Dermis microvascular lymphatic vessel endothelial cell (primary cell): Measurements from ENCODE around the gene BRICD5. TPM values are rescaled to one million over a fixed set of nuclear protein-coding genes. Genes with fewer than 3 reads are reported as not detected.
"Not testable (repeated sequence)": the region's sequence is repeated elsewhere in the genome, so short reads cannot be mapped to it uniquely, and the experiment has no call there.

ENCODE experiments used
- DNase-seq, 2 donors: peaks; one replicate each; pipeline versions ENCODE4 v3.0.0 to v3.0.0-alpha.2; 2010; ENCODE audit warnings: low read depth in 2 of 2
- total RNA-seq: library from RNA; depleted of rRNA; stranded (reverse); fragments of >200 nt; gene quantifications from 2 replicates; pipeline ENCODE4 v1.2.1, GENCODE V29; 2014

Gene BRICD5
- total RNA-seq, 1 donor from 2014 or later, result 1.7 TPM

- peak; percentile 98 to 100 for DNase-seq
These were observed 12.7 kb upstream of the BRICD5 start, which contains the start of gene E4F1 for GRCh38 chr16:2223221-2223941. TSS of gene E4F1 (plus strand) at chr16:2223591. CDS start at chr16:2223614, 23 bp downstream.

DNA sequence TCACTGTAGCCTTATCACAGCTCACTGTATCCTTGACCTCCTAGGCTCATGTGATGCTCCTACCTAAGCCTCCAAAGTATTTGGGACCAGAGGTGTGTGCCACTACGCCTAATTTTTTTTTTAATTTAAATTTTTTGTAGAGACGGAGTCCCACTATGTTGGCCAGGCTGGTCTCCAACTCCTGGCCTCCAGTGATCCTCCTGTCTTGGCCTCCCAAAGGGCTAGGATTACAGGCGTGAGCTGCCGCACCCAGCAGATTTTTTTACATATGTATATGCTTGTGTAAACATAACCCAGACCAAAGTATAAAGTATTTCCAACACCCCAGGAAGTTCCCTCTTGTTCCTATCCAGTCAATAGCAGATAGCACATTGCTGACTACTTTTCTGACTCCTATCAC lies 5.7 kb upstream of the BRICD5 start:
- DNase-seq, result no peak

- DNase-seq, result no peak
These were observed 4.0 kb upstream of the BRICD5 start, which contains the start of gene PGP for GRCh38 chr16:2214719-2214968. TSS of gene PGP (minus strand) at chr16:2214840. CDS start at chr16:2214777, 63 bp downstream.

- DNase-seq, result peak in 1 of 2 donors; percentile 29
These were observed 3.4 kb upstream of the BRICD5 start for GRCh38 chr16:2213817-2214718.

DNA sequence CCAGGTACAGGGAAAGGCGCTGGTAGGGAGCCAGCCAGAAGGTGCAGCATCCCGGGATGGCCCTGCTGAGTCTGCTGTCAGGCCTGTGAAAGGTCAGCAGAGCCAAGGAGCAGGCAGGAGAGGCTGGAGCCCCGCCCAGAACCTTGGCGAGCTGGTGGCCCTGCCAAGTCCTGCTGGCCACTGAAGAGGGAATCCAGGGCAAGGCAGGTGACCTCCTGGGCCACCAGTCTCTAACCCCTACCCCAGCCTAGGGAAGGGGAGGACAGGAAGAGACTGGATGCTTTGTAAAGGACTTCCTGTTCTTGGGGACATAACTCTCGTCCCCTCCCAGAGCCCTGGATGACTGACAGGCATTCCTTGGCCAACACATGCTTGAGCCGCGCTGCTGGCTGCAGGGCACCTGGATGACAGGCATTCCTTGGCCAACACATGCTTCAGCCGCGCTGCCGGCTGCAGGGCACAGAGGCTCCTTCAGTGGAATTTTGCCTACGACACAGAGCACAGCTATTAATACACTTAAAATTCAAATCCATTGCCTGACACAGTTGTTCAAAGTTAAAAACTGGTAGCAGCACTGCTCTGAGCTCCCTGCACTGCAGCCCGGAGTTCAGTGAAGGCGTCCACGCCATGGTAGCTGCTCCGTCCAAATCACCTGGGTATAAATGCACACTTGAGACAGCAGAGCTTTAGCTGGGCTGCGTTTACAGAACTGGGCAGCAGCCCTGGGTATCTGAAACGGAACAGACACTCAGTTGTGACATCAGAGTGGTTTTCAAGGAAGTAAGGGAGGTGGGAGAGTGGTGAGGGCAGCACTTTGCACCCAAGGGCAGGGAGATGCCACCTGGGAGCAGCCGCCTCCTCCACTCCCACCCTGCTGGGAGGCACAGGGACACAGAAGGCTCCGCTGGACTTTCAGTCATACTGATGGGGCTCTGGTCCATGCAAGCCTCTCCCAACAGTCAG lies 2.0 kb upstream of the BRICD5 start:
- DNase-seq, result no peak

GRCh38 chr16:2211923-2212347 lies 1.3 kb upstream of the BRICD5 start:
- no peak for DNase-seq

DNA sequence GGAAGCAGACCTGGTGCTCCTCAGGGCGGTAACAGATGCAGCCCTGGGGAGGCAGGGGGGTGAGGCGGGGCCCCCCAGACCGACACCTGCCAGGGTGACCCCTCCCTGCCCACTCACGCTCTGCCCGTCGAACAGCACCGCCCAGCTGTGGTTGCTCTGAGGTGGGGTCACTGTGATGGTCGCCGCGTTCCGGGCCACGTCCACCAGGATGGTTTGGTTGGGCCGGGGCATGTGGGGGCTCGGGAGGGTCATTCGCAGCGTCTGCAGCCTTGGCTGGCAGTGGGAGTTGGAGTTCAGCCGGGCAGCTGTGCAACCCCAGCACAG lies 692 bp downstream of the BRICD5 start:
- no peak for DNase-seq

- DNase-seq, result no peak
These were observed 1.2 kb downstream of the BRICD5 start for GRCh38 chr16:2209258-2210008.

GRCh38 chr16:2208772-2209171 lies 1.9 kb downstream of the BRICD5 start:
- no peak for DNase-seq

GRCh38 chr16:2208308-2208707 lies 2.4 kb downstream of the BRICD5 start:
- no peak for DNase-seq

- no peak for DNase-seq
These were observed 2.8 kb downstream of the BRICD5 start for GRCh38 chr16:2207872-2208271.

DNA sequence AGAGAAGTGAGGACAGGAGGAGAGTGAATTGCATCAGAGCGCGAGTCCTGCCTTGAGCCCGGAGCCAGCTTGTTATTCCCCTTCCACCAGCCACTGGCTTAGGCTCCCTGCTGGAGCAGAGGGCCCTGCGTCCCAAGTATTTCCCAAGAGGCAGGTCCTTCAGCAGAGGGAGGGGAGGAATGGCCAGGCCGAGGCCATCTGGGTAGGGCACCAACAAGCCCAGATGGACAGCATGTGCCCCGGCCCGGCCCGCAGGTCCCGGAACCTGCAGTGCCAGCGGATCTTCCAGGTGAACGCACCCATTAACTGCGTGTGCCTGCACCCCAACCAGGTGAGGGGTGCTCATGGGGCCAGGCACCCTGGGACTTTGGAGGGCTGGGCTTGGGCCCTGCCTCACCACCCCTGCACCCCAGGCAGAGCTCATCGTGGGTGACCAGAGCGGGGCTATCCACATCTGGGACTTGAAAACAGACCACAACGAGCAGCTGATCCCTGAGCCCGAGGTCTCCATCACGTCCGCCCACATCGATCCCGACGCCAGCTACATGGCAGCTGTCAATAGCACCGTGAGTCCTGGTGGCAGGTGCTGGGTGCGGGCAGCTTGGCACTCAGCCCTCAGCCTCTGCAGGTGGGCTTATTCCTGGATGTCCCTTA lies 3.8 kb downstream of the BRICD5 start:
- no peak for DNase-seq

DNA sequence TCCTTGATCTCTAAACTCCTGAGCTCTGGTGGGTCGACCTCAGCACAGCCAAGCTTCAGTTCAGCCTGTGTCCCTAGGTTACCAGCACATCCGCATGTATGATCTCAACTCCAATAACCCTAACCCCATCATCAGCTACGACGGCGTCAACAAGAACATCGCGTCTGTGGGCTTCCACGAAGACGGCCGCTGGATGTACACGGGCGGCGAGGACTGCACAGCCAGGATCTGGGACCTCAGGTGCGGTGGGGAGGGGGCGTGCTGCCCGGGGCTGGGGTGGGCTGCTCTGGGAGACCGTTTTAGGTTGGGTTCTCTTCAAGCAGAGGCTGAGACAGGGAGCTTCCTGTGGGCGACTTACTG lies 4.3 kb downstream of the BRICD5 start:
- no peak for DNase-seq

DNA sequence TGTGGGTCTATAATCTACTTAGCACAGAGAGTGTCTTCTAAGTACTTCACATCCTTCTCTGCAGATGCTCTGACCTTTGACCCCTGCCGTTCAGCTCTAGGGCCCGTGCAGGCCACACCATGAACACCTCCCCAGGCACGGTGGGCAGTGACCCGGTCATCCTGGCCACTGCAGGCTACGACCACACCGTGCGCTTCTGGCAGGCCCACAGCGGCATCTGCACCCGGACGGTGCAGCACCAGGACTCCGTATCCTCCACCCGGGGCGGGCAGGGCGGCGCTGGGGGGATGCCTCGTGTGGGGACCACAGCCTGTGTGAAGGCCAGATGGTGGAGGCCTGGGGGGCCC lies 4.7 kb downstream of the BRICD5 start:
- no peak for DNase-seq

GRCh38 chr16:2205104-2205966 lies 5.3 kb downstream of the BRICD5 start, which contains the start of gene MLST8:
TSS of gene MLST8 (plus strand) at chr16:2205454. CDS start at chr16:2206086, 632 bp downstream.
- DNase-seq, result peak; percentile 64 to 88

DNA sequence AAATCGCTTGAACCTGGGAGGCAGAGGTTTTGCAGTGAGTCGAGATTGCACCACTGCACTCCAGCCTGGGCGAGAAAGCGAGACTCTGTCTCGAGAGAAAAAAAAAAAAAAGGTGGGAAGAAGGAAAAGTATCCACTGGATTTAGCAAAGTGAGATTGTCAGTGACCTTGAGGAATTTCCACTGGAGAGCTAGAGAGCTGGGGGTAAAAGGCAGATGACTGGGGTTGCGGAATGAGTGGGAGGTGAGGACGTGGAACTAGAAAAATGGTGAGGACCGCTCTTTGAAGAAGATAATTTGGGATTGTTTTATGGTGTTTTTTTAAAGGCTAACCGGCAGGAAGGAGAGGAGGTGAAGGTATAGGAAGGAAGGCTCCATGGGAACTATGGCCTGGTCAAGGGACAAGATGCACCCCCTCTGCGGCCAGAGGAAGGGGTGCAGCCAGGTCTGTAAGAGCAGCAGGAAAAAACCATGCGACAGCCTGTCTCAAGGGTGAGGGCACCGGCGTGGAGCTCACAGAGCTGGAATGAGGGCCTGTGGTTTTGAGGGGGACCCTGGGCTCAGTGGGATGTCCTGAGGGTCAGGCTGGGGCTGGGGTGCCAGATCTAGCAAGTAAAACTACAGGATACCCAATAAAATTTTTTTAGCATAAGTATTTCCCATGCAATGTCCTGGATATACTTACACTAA lies 6.1 kb downstream of the BRICD5 start:
- DNase-seq, result no peak

- not testable (repeated sequence) for DNase-seq
These were observed 7.5 kb downstream of the BRICD5 start for GRCh38 chr16:2203119-2203688.

- no peak for DNase-seq
These were observed 10.3 kb downstream of the BRICD5 start for GRCh38 chr16:2200313-2200712.
